Erythroblast (primary cell): ENCODE measurements around the gene RHO.

Experiments used
- GATA1 ChIP-seq: IDR thresholded peaks from 2 replicates; pipeline ENCODE4 v1.6.1; 2011; ENCODE audit warnings: low read depth, mild to moderate bottlenecking, control low read depth, low read length, moderate library complexity
- POLR2A ChIP-seq: IDR thresholded peaks from 2 replicates; pipeline ENCODE4 v1.6.1; 2011; ENCODE audit warnings: mild to moderate bottlenecking, low read length

DNA sequence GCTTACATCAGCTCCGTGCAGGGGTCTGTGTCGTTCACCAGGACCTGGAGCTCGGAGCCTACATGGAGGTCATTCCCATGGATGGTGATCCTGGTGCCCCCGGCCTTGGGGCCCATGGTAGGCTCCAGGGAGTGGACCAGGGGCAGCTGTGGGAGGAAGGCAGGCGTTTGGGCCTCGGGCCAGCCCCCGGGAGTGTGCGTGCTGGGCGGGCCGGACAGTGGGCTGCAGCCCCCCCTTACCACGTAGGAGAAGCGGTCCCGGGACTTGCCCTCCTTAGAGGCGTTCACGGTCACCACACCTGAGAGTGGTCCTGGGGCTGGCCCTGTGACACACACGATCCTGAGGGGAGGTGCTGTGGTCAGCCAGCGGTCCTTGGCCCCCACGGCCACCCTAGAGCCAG lies 44.2 kb downstream of the RHO start:
- TF ChIP-seq POLR2A (no peak), GATA1 (no peak)
